CD4-positive, alpha-beta T cell treated with Interleukin-6 at 100 ng/mL for 8 hours (primary cell): ENCODE data around the gene RELA.

ENCODE experiments used
- DNase-seq: peaks from one replicate; pipeline ENCODE4 v3.0.0-alpha.2; 2020; ENCODE audit warnings: mixed read lengths, low spot score

Gene RELA

DNA sequence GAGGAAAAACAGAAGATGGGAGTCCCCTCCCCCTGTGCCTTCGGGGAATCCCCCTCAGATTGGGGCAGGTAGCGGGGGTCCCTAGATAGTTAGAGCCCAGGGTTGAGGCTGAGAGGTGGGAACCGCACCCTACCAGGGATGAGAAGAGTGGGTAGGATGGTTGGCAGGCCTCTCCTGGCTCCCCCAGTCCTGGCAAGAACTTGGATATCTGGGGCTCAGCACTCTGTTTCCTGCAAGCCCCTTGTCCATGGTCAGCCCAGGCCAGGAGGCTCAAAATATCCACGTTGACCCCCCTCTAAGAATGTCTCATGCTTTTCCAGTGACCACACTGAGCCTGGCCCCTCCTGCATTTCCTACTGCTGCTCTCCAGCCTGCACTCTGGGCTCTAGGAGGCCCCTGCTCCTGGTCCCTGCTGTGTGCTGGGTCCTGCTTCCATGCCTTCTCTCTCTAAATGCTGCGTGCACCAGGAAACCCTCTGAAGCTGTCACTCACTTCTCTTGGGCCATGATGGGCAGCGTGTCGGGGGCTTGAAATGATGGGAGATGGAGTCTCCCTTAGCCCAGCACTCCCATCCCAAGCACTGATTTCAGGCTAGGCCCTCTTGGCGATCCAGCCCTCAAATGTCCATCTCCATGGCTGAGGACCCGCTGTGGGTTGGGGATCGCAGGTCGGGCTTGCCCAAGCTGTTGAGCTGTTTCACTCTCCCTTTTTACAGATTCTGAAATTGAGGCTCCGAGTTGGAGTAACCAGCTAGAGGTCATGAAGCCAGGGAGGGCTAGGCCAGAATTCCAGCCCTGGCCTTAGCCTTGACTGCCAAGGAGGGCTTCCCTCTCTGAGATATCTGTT lies 50.7 kb downstream of the RELA start:
- no peak for DNase-seq

DNA sequence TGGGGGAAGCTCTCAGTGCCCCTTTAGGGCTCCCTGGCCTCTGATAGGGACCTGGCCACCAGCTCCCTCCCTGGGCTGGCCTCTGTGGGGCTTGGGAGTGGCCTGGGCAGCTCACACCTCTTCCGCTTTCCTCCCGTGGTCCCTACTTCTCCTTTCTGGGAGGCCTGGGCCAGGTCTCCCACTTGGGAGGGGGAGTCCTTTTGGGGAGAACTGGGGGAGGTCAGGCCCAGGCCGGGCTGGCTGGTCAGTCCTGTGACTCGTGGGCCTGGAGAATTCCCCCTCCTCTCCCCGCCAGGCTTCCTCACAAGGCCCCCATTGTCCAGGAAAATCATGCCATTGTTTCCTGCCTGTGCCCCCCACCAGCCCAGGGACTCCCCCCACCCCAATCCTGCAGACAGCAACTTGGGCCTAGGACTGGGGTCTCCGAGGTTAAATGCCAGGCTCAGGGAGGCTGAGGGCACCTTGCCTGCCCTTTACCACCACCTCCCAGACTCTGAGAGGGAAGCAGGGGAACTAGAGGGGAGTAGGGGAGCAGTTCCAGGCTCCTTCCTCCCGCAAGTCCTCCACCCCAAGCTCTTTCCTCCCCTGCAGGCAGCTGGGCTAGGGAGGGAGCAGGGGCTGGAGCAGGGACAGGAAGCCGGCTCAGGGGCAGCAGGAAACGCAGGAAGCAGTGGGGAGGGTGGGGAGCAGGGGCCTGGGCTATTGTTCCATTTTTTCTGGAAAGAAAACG lies 51.5 kb downstream of the RELA start:
- DNase-seq, result no peak

DNA sequence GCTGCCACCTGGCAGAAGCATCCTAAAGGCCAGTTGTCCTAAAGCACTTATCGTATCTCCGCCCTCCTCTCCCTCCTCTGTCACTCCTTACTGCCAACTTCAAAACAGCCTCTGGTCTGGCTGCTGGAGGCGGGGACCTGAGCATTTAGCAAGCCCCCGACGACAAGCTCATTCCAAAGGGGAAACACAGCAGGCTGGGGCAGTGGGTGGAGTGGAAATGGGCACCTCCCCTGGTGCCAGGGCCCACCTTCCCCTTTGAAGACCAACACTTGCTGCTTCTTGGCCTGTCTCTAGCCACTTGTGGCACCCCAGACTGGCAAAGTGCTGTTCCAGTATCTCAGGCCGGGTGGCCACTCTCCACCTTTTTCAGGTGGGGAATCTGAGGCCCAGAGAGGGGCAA lies 52.3 kb downstream of the RELA start:
- DNase-seq, result no peak

DNA sequence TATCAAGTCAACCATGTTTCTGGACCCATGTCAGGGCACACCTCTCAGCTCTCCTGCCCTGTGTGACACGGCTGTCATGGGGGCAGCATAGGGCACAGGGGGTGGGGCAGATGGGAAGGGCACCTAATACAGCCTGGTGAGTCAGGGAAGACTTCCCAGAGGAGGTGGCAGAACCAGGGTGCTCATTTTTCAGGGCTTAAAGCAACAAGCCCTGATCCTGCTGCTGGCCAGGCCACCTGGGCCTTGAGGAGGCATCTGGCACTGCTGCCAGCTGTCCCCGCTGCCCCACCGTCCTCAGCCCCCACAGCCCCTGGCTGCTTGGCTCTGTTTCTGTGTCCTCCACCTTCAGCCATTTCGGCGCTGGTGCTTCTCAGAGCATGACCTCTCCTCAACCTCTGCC lies 53.1 kb downstream of the RELA start:
- no peak for DNase-seq

- no peak for DNase-seq
Observed at GRCh38 chr11:65609229-65609628, 53.5 kb downstream of the RELA start.

DNA sequence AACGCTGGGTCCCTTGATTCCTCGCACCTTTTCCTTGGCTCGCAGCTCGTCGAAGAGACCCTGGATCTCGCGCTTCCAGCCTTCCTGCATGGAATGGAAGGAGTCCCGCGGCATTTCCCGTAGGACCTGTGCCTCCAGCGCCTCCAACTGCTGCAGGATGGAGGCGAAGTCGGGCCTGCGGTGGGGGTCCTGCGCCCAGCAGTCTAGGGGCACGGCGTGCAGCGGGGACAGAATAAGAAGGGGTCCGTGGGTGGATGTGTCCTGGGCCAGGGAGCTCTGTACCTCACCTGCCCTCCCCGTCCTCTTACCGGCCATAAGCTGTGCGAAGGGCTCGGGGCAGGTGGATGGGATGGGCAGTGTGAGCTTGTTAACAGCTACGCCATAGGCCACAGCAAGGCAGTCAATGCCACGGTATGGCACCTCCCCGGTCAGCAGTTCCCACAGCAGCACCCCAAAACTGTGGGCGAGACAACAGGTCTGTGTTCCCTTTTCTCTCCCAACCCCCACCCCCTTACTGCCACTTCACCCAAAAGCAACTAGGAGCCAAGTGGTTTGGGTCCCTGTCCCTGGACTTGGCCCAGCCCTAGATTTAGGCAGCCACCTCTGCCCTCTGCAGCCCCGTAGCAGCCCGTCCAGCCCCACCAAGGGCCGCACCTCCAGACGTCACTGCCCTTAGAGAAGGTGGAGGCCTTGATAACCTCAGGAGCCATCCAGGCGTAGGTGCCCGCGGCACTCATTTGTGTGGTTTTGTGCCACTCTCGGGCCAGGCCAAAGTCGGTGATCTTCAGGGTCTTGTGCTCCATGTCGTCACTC lies 54.9 kb downstream of the RELA start:
- no peak for DNase-seq

- DNase-seq, result no peak
Observed at GRCh38 chr11:65606876-65607613, 55.7 kb downstream of the RELA start.

DNA sequence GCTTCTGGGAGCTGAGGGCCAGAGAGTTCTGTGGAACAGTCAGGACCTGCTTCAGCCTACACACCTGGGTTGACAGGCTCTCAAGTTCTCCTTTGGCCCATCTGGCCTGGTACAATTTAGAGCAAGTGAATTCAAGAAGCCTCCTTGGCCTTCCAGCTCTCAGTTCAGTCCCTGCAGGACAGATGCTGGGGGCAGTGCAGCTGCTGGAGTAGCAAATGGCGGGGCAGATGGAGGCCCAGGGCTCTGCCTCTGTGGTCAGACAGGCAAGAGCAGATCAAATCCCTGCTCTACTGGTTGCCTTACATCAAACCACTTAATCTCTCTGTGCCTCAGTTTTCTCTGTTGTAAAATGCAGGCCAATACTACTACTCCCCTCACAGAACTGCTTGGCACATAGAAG lies 58.5 kb downstream of the RELA start:
- no peak for DNase-seq
